SK-N-SH (cell line): ENCODE measurements around the gene HNRNPH3.
A peak's percentile ranks its signal among the peaks of the same experiment; 100 is the strongest.

Source experiments
- ELF1 ChIP-seq: IDR thresholded peaks from 2 replicates; pipeline ENCODE4 v1.4.0; 2012
- FOXM1 ChIP-seq: IDR thresholded peaks from 2 replicates; pipeline ENCODE4 v1.4.0; 2012; ENCODE audit warnings: low read depth, mild to moderate bottlenecking
- MXI1 ChIP-seq: IDR thresholded peaks from 2 replicates; pipeline ENCODE4 v1.6.1; 2012; ENCODE audit warnings: mild to moderate bottlenecking, low read depth, low read length, improper control_type of control experiment
- POLR2AphosphoS5 ChIP-seq: IDR thresholded peaks from 2 replicates; pipeline ENCODE4 v1.6.1; 2012; ENCODE audit warnings: low read depth, low read length
- RAD21 ChIP-seq: IDR thresholded peaks from 2 replicates; pipeline ENCODE4 v1.6.1; 2012; ENCODE audit warnings: mild to moderate bottlenecking, low read length
- RCOR1 ChIP-seq: fragments of 150-350 bp; IDR thresholded peaks from 2 replicates; pipeline ENCODE4 v1.6.1; 2017; ENCODE audit warnings: antibody characterized with exemption, low read length
- SIN3A ChIP-seq: IDR thresholded peaks from 2 replicates; pipeline ENCODE4 v1.6.1; 2012; ENCODE audit warnings: low read depth, mild to moderate bottlenecking, low read length, moderate library complexity, borderline replicate concordance
- TEAD4 ChIP-seq: IDR thresholded peaks from 2 replicates; pipeline ENCODE4 v1.4.0; 2012; ENCODE audit warnings: mild to moderate bottlenecking, borderline replicate concordance; ENCODE audit not compliant: insufficient read depth
- TF ChIP-seq, protein P1 (sequence below): fragments of 200-600 bp; sonication (generic); IDR thresholded peaks from 2 replicates; pipeline ENCODE4 v1.6.1; 2017; ENCODE audit warnings: antibody characterized with exemption, mild to moderate bottlenecking, moderate library complexity
- TF ChIP-seq, protein P2 (sequence below): IDR thresholded peaks from 2 replicates; pipeline ENCODE4 v1.6.1; 2012; ENCODE audit warnings: mild to moderate bottlenecking, low read depth, low read length, moderate library complexity

DNA sequence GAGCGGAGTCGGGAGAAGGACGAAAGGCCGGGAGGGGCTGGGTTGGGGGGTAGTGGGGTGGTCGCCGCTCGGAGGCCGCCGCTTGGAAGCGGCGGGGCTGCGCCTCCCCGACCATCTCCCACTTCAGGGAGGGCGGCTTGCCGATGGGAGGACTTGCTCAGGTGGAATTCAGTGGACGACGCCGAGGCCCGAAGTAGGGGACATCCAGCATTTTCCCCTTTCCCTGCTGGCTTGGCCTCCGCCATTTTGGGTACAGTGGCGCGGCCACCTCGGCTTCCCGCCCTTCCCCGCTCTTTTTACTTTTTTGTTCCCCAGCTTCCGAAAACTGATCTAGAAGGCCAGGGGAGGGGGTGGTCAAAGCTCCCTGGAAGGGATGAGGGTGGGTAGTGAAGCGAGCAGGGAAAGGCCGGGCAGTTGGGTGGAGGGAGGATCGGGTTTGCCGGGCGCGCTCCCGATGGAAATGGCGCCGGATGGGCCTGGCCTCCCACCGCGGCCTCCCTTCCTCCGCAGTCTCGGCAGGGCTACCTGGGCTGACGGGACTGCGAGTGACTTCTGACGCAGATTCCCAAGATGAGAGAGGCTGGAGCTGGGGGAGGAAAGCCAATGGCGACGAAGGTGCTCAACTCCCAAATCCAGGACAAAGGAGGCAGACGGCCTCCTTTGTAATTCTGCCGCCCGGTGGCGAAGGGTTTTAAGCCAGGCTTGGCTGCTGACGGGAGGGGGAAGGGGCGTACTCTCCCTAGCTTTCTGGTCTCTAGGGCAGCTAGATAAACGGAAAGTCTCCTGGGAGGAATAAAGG is 594 bp downstream of the HNRNPH3 start, which contains the start of gene PBLD:
- TF ChIP-seq RAD21: peak; percentile 25
- no peak for TF ChIP-seq RCOR1
- TF ChIP-seq, protein P1, sequence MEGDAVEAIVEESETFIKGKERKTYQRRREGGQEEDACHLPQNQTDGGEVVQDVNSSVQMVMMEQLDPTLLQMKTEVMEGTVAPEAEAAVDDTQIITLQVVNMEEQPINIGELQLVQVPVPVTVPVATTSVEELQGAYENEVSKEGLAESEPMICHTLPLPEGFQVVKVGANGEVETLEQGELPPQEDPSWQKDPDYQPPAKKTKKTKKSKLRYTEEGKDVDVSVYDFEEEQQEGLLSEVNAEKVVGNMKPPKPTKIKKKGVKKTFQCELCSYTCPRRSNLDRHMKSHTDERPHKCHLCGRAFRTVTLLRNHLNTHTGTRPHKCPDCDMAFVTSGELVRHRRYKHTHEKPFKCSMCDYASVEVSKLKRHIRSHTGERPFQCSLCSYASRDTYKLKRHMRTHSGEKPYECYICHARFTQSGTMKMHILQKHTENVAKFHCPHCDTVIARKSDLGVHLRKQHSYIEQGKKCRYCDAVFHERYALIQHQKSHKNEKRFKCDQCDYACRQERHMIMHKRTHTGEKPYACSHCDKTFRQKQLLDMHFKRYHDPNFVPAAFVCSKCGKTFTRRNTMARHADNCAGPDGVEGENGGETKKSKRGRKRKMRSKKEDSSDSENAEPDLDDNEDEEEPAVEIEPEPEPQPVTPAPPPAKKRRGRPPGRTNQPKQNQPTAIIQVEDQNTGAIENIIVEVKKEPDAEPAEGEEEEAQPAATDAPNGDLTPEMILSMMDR: peak; percentile 56
- TF ChIP-seq TEAD4: no peak
- no peak for TF ChIP-seq FOXM1
- TF ChIP-seq POLR2AphosphoS5: peak; percentile 78
- TF ChIP-seq MXI1: peak; percentile 23
- TF ChIP-seq, protein P2, sequence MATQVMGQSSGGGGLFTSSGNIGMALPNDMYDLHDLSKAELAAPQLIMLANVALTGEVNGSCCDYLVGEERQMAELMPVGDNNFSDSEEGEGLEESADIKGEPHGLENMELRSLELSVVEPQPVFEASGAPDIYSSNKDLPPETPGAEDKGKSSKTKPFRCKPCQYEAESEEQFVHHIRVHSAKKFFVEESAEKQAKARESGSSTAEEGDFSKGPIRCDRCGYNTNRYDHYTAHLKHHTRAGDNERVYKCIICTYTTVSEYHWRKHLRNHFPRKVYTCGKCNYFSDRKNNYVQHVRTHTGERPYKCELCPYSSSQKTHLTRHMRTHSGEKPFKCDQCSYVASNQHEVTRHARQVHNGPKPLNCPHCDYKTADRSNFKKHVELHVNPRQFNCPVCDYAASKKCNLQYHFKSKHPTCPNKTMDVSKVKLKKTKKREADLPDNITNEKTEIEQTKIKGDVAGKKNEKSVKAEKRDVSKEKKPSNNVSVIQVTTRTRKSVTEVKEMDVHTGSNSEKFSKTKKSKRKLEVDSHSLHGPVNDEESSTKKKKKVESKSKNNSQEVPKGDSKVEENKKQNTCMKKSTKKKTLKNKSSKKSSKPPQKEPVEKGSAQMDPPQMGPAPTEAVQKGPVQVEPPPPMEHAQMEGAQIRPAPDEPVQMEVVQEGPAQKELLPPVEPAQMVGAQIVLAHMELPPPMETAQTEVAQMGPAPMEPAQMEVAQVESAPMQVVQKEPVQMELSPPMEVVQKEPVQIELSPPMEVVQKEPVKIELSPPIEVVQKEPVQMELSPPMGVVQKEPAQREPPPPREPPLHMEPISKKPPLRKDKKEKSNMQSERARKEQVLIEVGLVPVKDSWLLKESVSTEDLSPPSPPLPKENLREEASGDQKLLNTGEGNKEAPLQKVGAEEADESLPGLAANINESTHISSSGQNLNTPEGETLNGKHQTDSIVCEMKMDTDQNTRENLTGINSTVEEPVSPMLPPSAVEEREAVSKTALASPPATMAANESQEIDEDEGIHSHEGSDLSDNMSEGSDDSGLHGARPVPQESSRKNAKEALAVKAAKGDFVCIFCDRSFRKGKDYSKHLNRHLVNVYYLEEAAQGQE: no peak
- TF ChIP-seq ELF1: no peak
- TF ChIP-seq SIN3A: no peak; the same call in none of the 2 replicates
